Liver (tissue), 9 donors: ENCODE data around the gene DPEP2. TPM values are rescaled to one million over a fixed set of nuclear protein-coding genes. Genes with fewer than 3 reads are reported as not detected.
"Not testable (repeated sequence)": the region's sequence is repeated elsewhere in the genome, so short reads cannot be mapped to it uniquely, and the experiment has no call there.

Experiments
- DNase-seq: peaks from one replicate; pipeline ENCODE4 v3.0.0-alpha.2; 2017; ENCODE audit warnings: low spot score
- H3K27ac ChIP-seq, 2 donors: one replicate each; pipeline ENCODE4 v1.7.0; 2013; ENCODE audit warnings: inconsistent platforms in 2 of 2, low read length in 2 of 2, control low read depth in 1 of 2, low read depth in 1 of 2, mild to moderate bottlenecking in 1 of 2
- H3K27me3 ChIP-seq, 4 donors: one replicate each; pipeline versions ENCODE4 v1.6.1 to v1.7.0; 2013; ENCODE audit warnings: low read length in 3 of 4, inconsistent platforms in 1 of 4, mild to moderate bottlenecking in 1 of 4, moderate library complexity in 1 of 4; ENCODE audit not compliant: control insufficient read depth in 4 of 4, insufficient read depth in 4 of 4
- H3K36me3 ChIP-seq, 4 donors: one replicate each; pipeline versions ENCODE4 v1.6.1 to v1.7.0; 2013; ENCODE audit warnings: low read length in 3 of 4, mild to moderate bottlenecking in 3 of 4, low read depth in 1 of 4, moderate library complexity in 1 of 4; ENCODE audit not compliant: control insufficient read depth in 4 of 4, insufficient read depth in 3 of 4
- H3K4me1 ChIP-seq, 4 donors: one replicate each; pipeline versions ENCODE4 v1.6.1 to v1.7.0; 2013; ENCODE audit warnings: low read length in 3 of 4, mild to moderate bottlenecking in 3 of 4, moderate library complexity in 1 of 4; ENCODE audit not compliant: control insufficient read depth in 4 of 4, insufficient read depth in 4 of 4
- H3K4me3 ChIP-seq, 3 donors: one replicate each; pipeline versions ENCODE4 v1.6.1 to v1.7.0; 2013; ENCODE audit warnings: low read length in 3 of 3, control low read depth in 1 of 3, low read depth in 1 of 3, mild to moderate bottlenecking in 1 of 3
- H3K9ac ChIP-seq, 2 donors: one replicate each; pipeline ENCODE4 v1.7.0; 2013; ENCODE audit warnings: low read length in 2 of 2, mild to moderate bottlenecking in 2 of 2, moderate library complexity in 2 of 2, control low read depth in 1 of 2, low read depth in 1 of 2
- H3K9me3 ChIP-seq, 4 donors: one replicate each; pipeline versions ENCODE4 v1.6.1 to v1.7.0; 2013; ENCODE audit warnings: low read length in 3 of 4; ENCODE audit not compliant: control insufficient read depth in 4 of 4
- EGR1 ChIP-seq, 2 donors: IDR thresholded peaks; 2 replicates each; pipeline ENCODE4 v1.6.1; 2016 to 2018; ENCODE audit warnings: antibody characterized with exemption in 2 of 2, low read depth in 2 of 2
- FOXA1 ChIP-seq: IDR thresholded peaks from 2 replicates; pipeline ENCODE4 v1.6.1; 2016; ENCODE audit warnings: antibody characterized with exemption
- FOXA2 ChIP-seq: IDR thresholded peaks from 2 replicates; pipeline ENCODE4 v1.6.1; 2016; ENCODE audit warnings: antibody characterized with exemption
- GABPA ChIP-seq, 2 donors: IDR thresholded peaks in 1 of 2; conservative IDR thresholded peaks in 1 of 2; 2 replicates each; pipeline ENCODE4 v1.6.1; 2016; ENCODE audit warnings: antibody characterized with exemption in 2 of 2, mild to moderate bottlenecking in 1 of 2, moderate library complexity in 1 of 2
- HNF4A ChIP-seq, 2 donors: conservative IDR thresholded peaks; 2 replicates each; pipeline ENCODE4 v1.6.1; 2016; ENCODE audit warnings: antibody characterized with exemption in 2 of 2, mild to moderate bottlenecking in 2 of 2
- HNF4G ChIP-seq: IDR thresholded peaks from 2 replicates; pipeline ENCODE4 v1.6.1; 2016; ENCODE audit warnings: antibody characterized with exemption
- NR2F2 ChIP-seq: IDR thresholded peaks from 2 replicates; pipeline ENCODE4 v1.6.1; 2016; ENCODE audit warnings: antibody characterized with exemption
- RAD21 ChIP-seq, 2 donors: IDR thresholded peaks; 2 replicates each; pipeline ENCODE4 v1.6.1; 2016; ENCODE audit warnings: antibody characterized with exemption in 2 of 2, mild to moderate bottlenecking in 2 of 2
- RXRA ChIP-seq, 2 donors: IDR thresholded peaks; 2 replicates each; pipeline ENCODE4 v1.6.1; 2017 to 2018; ENCODE audit warnings: antibody characterized with exemption in 2 of 2, mild to moderate bottlenecking in 1 of 2
- SP1 ChIP-seq: IDR thresholded peaks from 2 replicates; pipeline ENCODE4 v1.6.1; 2018; ENCODE audit warnings: antibody characterized with exemption, mild to moderate bottlenecking
- TAF1 ChIP-seq: conservative IDR thresholded peaks from 2 replicates; pipeline ENCODE4 v1.6.1; 2016; ENCODE audit warnings: antibody characterized with exemption, mild to moderate bottlenecking
- YY1 ChIP-seq: IDR thresholded peaks from 2 replicates; pipeline ENCODE4 v1.6.1; 2016; ENCODE audit warnings: antibody characterized with exemption, mild to moderate bottlenecking
- WGBS: extraction: QIAGEN DNeasy Blood & Tissue Kit; methylation state at CpG from one replicate; pipeline ENCODE4 v1.1.7; 2013; 5-methylcytosine and 5-hydroxymethylcytosine counted together
- polyA plus RNA-seq, 2 donors: library from polyadenylated mRNA; stranded (reverse) in 1 of 2; unstranded in 1 of 2; fragments of 200-250 nt in 1 of 2; fragments of >200 nt in 1 of 2; fragmentation: Nextera tagmentation in 1 of 2; extraction: Ambion mirVana in 1 of 2; gene quantifications; one replicate each; pipeline versions ENCODE4 v1.2.1 to v1.2.3, GENCODE V29; 2013 to 2015
- total RNA-seq, 2 donors: library from RNA; depleted of rRNA; stranded (reverse); fragments of >200 nt; gene quantifications; one replicate each; pipeline ENCODE4 v1.2.3, GENCODE V29; 2014
- TF ChIP-seq, protein P1 (sequence below): fragments of 150-350 bp; IDR thresholded peaks from 2 replicates; pipeline ENCODE4 v1.5.1; 2017; ENCODE audit warnings: improper control_type of control experiment, low read depth, low read length; ENCODE audit not compliant: missing input control
- TF ChIP-seq, protein P2 (sequence below): IDR thresholded peaks from 2 replicates; pipeline ENCODE4 v1.6.1; 2016; ENCODE audit warnings: antibody characterized with exemption
- TF ChIP-seq, protein P3 (sequence below): IDR thresholded peaks from 2 replicates; pipeline ENCODE4 v1.6.1; 2016; ENCODE audit warnings: antibody characterized with exemption
- TF ChIP-seq, protein P4 (sequence below): IDR thresholded peaks from 2 replicates; pipeline ENCODE4 v1.6.1; 2016; ENCODE audit warnings: antibody characterized with exemption
- TF ChIP-seq, protein P5 (sequence below): IDR thresholded peaks from 2 replicates; pipeline ENCODE4 v1.6.1; 2016; ENCODE audit warnings: antibody characterized with exemption, mild to moderate bottlenecking
- donor health status: healthy.
- donor health status: healthy.
- donor health status: healthy.
- donor health status: healthy.
- donor health status: healthy.

Gene DPEP2
- total and polyA plus RNA-seq, 4 donors = 1.4 to 2.4 (median 1.9) TPM

DNA sequence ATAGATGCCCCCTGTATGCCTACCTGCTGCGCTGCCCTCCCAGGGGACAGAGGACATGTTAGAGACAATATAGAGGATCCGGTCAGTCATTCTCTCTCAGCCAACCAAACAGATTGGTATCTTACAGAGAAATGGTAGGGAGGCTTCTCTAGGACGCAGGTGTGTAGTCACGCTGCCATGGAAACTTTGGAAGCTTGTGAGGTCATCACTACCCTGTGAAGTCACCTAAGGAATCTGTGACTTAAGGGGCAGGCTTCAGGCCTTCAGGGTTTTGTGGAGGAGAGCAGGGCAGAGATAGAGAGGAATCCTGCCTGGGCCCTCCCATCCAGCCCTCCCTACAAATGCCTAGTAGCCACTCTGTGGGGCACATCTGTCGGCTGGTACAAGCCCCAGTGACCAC is 16.4 kb upstream of the DPEP2 start, which contains the start of gene DPEP2NB:
Gene DPEP2NB (minus strand): TSS at position 231 of the 400 bp plus-strand sequence. CDS start 141 bp downstream, at position 90.
- WGBS = 84% methylated on average over 5 of the region's 5 CpGs
- no peaks in the 10 kb centered on the region for H3K9me3 ChIP-seq
- DNase-seq = no peak
- no peaks in the 10 kb centered on the region for H3K27me3 ChIP-seq
- no peak within 1 kb of the TSS for H3K27ac ChIP-seq
- H3K4me1 ChIP-seq = no peaks in the 10 kb centered on the region
- no peak within 1 kb of the TSS for H3K4me3 ChIP-seq
- TF ChIP-seq, protein P1, sequence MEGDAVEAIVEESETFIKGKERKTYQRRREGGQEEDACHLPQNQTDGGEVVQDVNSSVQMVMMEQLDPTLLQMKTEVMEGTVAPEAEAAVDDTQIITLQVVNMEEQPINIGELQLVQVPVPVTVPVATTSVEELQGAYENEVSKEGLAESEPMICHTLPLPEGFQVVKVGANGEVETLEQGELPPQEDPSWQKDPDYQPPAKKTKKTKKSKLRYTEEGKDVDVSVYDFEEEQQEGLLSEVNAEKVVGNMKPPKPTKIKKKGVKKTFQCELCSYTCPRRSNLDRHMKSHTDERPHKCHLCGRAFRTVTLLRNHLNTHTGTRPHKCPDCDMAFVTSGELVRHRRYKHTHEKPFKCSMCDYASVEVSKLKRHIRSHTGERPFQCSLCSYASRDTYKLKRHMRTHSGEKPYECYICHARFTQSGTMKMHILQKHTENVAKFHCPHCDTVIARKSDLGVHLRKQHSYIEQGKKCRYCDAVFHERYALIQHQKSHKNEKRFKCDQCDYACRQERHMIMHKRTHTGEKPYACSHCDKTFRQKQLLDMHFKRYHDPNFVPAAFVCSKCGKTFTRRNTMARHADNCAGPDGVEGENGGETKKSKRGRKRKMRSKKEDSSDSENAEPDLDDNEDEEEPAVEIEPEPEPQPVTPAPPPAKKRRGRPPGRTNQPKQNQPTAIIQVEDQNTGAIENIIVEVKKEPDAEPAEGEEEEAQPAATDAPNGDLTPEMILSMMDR = no peak
- TF ChIP-seq GABPA (IDR thresholded peaks at IDR 0.05 in 1 of 2, conservative IDR thresholded peaks at IDR 0.05 in 1 of 2) (no peak), TAF1 (no peak), FOXA1 (no peak), YY1 (no peak), EGR1 (IDR thresholded peaks at IDR 0.05; ENCODE audit: low read depth in 2 of 2) (no peak), RAD21 (IDR thresholded peaks at IDR 0.05) (no peak), SP1 (no peak), RXRA (IDR thresholded peaks at IDR 0.05) (no peak), FOXA2 (no peak)
- TF ChIP-seq, protein P2, sequence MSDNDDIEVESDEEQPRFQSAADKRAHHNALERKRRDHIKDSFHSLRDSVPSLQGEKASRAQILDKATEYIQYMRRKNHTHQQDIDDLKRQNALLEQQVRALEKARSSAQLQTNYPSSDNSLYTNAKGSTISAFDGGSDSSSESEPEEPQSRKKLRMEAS = no peak
- TF ChIP-seq, protein P3, sequence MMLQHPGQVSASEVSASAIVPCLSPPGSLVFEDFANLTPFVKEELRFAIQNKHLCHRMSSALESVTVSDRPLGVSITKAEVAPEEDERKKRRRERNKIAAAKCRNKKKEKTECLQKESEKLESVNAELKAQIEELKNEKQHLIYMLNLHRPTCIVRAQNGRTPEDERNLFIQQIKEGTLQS = no peak
- H3K36me3 ChIP-seq = no peaks in the 10 kb centered on the region
- no peak within 1 kb of the TSS for H3K9ac ChIP-seq

DNA sequence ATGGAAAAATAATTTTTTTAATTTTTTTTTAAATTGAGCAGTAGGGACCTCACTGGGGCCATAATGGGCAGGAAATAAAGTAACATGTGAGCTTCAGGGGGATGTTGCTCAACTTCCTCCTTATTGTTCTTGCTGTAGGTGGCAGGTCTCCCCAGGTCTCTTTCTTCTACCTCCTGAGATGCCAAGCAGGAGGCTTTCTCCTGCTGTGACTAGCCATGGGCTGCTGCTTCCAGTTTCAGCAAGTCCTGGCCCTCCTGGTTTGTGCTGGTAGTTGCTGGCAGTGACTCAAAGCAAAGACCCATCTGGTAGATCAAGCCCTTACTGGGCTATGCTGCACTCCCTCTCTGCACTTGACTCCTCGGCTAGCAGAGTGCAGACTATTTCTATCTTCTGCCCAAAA is 14.2 kb upstream of the DPEP2 start:
- Histone ChIP-seq H3K4me3 (no peak overlapping the region), H3K9me3 (no peaks in the 10 kb centered on the region), H3K4me1 (no peaks in the 10 kb centered on the region), H3K9ac (no peak overlapping the region), H3K27me3 (no peaks in the 10 kb centered on the region), H3K27ac (no peak overlapping the region), H3K36me3 (no peaks in the 10 kb centered on the region)
- WGBS = 76% methylated on average over 1 of the region's 1 CpG
- no peak for DNase-seq
- TF ChIP-seq, protein P4, sequence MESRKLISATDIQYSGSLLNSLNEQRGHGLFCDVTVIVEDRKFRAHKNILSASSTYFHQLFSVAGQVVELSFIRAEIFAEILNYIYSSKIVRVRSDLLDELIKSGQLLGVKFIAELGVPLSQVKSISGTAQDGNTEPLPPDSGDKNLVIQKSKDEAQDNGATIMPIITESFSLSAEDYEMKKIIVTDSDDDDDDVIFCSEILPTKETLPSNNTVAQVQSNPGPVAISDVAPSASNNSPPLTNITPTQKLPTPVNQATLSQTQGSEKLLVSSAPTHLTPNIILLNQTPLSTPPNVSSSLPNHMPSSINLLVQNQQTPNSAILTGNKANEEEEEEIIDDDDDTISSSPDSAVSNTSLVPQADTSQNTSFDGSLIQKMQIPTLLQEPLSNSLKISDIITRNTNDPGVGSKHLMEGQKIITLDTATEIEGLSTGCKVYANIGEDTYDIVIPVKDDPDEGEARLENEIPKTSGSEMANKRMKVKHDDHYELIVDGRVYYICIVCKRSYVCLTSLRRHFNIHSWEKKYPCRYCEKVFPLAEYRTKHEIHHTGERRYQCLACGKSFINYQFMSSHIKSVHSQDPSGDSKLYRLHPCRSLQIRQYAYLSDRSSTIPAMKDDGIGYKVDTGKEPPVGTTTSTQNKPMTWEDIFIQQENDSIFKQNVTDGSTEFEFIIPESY = no peak
- TF ChIP-seq YY1 (no peak), SP1 (no peak), HNF4G (no peak), EGR1 (IDR thresholded peaks at IDR 0.05; ENCODE audit: low read depth in 2 of 2) (no peak), TAF1 (no peak), FOXA2 (no peak), NR2F2 (no peak), RAD21 (IDR thresholded peaks at IDR 0.05) (no peak), GABPA (IDR thresholded peaks at IDR 0.05 in 1 of 2, conservative IDR thresholded peaks at IDR 0.05 in 1 of 2) (no peak), HNF4A (conservative IDR thresholded peaks at IDR 0.05) (no peak)
- TF ChIP-seq, protein P1 = no peak
- TF ChIP-seq, protein P3 = no peak
- TF ChIP-seq, protein P5, sequence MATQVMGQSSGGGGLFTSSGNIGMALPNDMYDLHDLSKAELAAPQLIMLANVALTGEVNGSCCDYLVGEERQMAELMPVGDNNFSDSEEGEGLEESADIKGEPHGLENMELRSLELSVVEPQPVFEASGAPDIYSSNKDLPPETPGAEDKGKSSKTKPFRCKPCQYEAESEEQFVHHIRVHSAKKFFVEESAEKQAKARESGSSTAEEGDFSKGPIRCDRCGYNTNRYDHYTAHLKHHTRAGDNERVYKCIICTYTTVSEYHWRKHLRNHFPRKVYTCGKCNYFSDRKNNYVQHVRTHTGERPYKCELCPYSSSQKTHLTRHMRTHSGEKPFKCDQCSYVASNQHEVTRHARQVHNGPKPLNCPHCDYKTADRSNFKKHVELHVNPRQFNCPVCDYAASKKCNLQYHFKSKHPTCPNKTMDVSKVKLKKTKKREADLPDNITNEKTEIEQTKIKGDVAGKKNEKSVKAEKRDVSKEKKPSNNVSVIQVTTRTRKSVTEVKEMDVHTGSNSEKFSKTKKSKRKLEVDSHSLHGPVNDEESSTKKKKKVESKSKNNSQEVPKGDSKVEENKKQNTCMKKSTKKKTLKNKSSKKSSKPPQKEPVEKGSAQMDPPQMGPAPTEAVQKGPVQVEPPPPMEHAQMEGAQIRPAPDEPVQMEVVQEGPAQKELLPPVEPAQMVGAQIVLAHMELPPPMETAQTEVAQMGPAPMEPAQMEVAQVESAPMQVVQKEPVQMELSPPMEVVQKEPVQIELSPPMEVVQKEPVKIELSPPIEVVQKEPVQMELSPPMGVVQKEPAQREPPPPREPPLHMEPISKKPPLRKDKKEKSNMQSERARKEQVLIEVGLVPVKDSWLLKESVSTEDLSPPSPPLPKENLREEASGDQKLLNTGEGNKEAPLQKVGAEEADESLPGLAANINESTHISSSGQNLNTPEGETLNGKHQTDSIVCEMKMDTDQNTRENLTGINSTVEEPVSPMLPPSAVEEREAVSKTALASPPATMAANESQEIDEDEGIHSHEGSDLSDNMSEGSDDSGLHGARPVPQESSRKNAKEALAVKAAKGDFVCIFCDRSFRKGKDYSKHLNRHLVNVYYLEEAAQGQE = no peak

DNA sequence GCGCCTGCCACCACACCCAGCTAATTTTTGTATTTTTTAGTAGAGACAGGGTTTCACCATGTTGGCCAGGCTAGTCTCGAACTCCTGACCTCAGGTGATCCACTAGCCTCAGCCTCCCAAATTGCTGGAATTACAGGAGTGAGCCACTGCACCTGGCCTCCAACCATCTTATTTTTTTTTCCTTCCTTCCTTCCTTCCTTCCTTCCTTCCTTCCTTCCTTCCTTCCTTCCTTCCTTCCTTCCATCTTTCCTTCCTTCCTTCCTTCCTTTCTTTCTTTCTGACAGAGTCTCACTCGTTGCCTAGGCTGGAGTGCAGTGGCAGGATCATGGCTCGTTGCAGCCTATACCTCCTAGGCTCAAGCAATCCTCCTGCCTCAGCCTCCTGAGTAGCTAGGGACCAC is 10.6 kb upstream of the DPEP2 start:
- not testable (repeated sequence) for DNase-seq, H3K27ac ChIP-seq, H3K9ac ChIP-seq, H3K4me1 ChIP-seq, H3K9me3 ChIP-seq, H3K4me3 ChIP-seq, H3K27me3 ChIP-seq, H3K36me3 ChIP-seq
- WGBS = 78% methylated on average over 4 of the region's 4 CpGs
